Activated T-cell treated with anti-CD3 and anti-CD28 coated beads, Interleukin-2, amount 50 U/mL, for 48 hours (primary cell): Measurements from ENCODE around the gene ATXN1.

ENCODE experiments used
- DNase-seq, 2 experiments: peaks; one replicate each; pipeline ENCODE4 v3.0.0-alpha.2; 2020

ATXN1 gene

DNA sequence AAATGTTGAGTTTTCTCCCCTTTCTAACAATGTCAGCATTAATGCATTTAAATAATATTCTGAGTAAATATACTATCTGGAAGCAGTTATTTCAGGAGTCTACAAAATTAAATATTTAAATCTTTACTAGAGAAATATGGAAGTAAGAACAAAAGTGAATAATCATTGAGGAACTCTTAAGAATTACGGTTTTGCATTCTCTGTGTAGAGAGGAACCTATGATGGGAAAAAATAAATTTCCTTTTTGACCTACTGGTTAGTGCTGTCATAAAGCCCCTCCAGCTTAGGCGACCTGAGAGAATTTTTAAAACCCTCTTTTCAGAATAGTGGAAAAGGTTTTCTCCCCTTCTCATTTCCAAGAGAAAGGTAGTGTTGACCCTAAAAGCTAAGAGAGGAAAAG lies 64.8 kb downstream of the ATXN1 start:
- DNase-seq = no peak

GRCh38 chr6:16694781-16695578 lies 66.3 kb downstream of the ATXN1 start:
- DNase-seq = peak in 1 of 2 experiments; percentile 53

- no peak for DNase-seq
Measured at GRCh38 chr6:16691324-16691723, 69.9 kb downstream of the ATXN1 start.

DNA sequence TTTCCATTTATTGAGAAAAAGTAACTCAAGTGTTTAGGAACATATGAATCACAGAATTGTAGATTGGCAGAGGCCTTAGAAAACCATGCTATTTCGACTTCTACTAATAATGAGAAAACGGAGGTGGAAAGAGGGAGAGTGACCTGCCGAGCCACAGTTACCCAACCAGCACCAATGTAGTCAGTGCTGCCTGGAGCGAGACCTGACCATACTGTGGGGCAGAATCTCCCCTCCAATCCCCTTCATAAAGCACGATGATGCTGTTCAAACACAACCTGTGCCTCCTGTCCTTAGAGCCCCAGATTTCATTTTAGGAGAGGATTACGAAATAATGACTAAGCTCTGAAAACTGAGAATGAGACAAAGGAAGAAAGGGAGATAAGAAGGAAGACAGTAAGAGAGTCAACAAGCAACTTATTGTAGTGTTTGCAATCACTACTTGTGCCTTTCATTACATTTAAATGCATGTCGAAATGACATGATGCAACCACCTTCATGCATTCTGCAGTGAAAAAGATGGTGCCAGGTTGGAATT lies 70.6 kb downstream of the ATXN1 start:
- peak; percentile 68 to 75 for DNase-seq

GRCh38 chr6:16689788-16690607 lies 71.3 kb downstream of the ATXN1 start:
- DNase-seq = no peak

GRCh38 chr6:16688984-16689636 lies 72.2 kb downstream of the ATXN1 start:
- DNase-seq = no peak

DNA sequence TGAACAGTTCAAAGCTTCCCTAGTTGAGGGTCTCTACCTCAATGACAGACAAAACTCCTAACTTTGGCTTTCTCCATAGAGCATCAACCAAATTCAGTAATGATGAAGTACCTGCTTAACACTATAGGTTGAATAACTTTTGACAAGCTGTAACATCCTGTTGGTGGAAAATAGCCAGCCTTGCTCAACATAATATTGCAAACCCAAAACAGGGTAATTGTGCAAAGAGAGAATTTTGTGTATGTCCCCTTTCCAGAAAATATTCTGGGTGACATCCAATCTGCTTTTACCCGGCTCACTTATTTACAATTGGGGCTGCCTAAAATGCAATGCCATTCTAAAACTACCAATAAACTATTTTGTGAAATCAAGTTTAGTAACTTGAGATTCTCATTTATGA lies 72.8 kb downstream of the ATXN1 start:
- DNase-seq = no peak

DNA sequence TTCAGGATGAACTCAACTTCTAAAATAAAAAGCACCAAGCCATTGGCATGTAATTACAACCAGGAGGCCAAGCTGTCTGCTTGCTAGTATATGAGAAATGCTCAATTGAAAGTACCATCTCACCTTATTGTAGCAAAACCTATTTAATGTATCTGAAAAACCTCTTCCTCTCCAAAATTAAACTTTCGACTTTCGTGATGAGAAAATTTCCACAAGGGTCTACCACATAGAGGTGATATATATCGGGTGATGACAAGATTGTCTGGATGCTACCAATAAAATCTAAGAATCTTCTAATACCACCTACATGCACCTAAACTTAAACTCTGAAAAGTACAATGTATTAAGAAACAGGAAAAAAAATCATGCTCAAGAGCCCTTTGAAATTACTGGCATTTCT lies 74.2 kb downstream of the ATXN1 start:
- DNase-seq = no peak

DNA sequence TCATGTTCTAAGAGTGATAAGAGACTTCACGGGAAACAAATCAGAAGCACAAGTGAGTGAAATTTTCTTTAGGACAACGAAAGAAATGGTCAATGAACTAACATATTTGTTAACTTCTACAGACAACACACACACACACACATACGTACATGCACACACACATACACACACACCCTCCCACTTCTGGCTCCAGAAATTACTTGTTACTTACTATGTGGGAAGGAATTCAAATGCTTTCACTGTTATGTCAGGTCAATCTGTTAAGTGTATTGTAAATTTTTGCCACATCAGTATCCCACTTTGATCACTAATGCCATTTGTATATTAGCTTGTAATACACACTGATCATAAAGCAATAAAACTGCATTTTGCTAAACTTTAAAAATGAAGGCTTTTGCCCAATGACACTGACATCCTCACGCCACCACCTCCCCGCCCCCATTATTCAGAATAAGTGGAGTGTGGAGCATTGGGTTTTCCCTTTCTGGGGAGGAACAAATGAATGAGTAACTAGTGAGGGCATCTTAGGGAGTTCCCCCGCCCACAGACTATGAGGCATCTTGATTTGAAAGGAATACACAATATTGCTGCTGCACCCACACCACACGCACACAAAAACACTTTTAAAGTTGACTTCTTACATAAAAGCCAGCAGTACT lies 76.2 kb downstream of the ATXN1 start:
- DNase-seq = peak; percentile 91

DNA sequence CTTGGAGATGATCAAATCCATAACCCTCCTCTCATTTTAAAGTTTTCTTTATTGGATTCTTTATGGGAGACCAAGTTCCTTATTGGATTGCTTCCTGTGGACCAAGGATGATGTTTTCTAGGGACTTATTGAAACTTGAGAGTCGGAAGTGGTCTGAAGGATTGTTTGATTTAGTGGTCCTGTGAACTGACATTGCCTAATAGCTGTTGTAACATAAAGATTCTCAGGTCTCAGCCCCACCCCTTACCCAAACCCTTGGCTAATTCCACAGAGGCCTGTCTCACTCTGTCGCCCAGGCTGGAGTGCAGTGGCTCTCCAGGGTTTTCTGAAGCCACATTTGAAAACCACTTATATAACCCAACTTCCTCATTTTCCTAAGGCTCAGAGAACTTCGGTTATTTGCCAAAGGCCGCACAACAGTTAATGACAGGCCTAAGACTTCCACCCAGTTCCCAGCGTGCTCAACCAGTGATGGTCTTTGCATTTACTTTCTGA lies 77.0 kb downstream of the ATXN1 start:
- no peak for DNase-seq

DNA sequence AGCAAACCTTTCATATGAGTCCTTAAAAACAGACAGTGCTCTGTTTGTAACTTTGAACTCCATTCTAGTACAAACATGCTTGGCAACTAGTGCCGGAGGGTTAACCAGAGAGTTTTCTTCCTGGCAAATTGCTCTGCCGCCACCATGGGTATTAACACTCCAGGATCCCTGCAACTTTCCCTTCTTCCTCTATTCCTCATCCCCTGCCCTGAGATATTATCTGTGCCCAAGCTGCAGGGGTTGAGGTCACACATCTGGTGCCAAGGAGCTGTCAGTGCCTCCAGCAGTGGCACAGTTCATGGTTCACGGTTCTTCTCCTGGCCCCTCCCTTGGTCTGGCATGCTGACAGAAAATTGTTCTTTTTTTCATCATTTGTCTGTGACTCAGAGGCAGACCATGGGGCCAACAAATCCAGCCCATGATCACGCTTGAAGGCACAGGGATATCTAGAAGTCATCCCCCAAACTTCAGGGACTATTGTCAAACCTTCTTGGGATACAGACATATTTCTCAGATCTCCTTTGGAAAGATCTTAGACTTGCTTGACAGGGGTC lies 77.5 kb downstream of the ATXN1 start:
- DNase-seq = peak in 1 of 2 experiments; percentile 46

- DNase-seq = no peak
Measured at GRCh38 chr6:16681260-16681873, 79.9 kb downstream of the ATXN1 start.

- no peak for DNase-seq
Measured at GRCh38 chr6:16679050-16679449, 82.2 kb downstream of the ATXN1 start.

GRCh38 chr6:16677458-16677857 lies 83.8 kb downstream of the ATXN1 start:
- no peak for DNase-seq

DNA sequence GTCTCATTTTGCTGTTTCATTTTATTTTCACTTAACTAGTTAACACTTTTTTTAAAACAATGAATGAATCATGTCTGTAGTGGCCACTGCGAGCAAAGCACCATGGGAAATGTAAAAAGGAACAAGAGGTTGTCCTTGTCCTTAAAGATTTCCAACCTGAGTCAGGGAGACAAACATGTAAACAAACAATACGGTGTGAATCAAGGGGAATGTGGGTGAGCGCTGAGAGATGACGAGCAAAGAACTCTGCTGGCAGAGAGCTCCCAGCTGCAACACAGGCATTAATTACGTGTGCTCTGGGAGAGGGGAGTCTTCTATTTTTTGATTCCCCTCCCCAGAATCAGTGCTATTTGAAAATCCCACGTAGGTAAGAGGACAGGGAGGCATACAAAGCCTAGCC lies 84.3 kb downstream of the ATXN1 start:
- DNase-seq = no peak

- DNase-seq = no peak
Measured at GRCh38 chr6:16676376-16676775, 84.9 kb downstream of the ATXN1 start.

GRCh38 chr6:16674801-16675392 lies 86.4 kb downstream of the ATXN1 start:
- no peak for DNase-seq

GRCh38 chr6:16673011-16673797 lies 88.1 kb downstream of the ATXN1 start:
- DNase-seq = no peak

GRCh38 chr6:16671302-16672289 lies 89.7 kb downstream of the ATXN1 start:
- no peak for DNase-seq
